GM18868 (cell line): ENCODE measurements around the gene SLC45A1.

Experiments
- ATAC-seq: cut with Tn5 transposase; IDR thresholded peaks from one replicate; pipeline ENCODE4 v1.9.1; 2021; ENCODE audit warnings: mild to moderate bottlenecking, moderate library complexity; ENCODE audit not compliant: unreplicated experiment

SLC45A1 gene

GRCh38 chr1:8382608-8383505, 64.9 kb downstream of the SLC45A1 start:
- ATAC-seq = no peak

GRCh38 chr1:8384088-8384487, 66.2 kb downstream of the SLC45A1 start:
- ATAC-seq = no peak

GRCh38 chr1:8384577-8384976, 66.7 kb downstream of the SLC45A1 start:
- no peak for ATAC-seq

DNA sequence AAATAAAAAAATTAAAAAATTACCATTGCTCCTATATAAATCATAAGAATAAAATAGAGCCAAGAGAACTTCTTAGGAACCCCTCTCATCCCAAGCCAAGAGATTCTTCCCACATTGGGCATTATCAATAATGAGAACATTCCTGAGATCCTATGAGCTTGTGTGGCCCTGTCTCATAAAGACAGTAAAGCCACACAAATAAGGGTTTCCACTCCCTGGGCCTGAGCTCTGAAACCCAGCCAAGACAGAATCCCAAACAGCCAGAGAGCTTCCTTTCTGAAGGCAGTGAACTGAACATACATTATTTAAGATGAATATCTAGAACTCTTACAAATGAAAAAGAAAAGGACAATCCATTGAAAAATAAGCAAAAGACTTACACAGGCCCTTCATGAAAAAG, 68.3 kb downstream of the SLC45A1 start:
- no peak for ATAC-seq

DNA sequence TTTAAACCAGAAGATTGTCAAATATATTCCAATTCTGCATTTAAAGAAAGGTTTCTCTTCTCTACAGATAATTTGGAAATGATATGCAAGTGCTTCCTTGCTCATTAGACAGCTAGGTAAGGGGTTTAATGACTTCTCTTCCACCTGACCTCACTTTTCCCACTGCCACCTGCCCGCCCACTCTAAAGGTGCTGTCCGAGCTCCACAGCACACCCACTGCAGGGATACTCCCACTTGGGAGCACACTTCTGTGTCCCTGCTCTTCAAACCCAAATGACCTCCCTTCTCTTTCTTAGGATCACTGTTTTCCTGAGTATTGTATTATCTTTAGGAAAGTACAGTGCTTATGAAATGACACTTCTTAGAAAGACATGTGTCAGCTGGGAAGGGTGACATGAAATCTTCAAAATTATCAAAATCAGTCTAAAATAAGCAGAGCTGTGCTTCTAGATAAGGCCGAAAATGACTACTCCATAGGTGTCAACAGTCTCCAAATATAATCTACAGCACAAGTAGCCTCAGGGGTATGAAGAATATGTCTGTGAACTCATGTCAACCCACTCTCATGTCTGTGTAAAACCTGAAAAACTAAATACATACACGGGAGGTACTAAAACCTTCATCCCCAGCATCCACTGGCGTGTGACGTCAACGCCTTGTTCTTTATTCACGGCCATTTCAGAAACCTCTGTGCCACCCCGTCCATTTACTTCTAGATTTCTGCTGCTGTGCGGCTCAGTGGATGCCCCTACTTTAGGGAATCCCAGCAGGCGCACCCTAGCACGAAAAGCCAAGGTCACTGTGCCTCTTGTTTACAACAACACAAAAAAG, 71.0 kb downstream of the SLC45A1 start:
- no peak for ATAC-seq

GRCh38 chr1:8389958-8390535, 72.1 kb downstream of the SLC45A1 start:
- no peak for ATAC-seq

GRCh38 chr1:8390707-8391106, 72.8 kb downstream of the SLC45A1 start:
- no peak for ATAC-seq

- ATAC-seq = no peak
These were observed 74.6 kb downstream of the SLC45A1 start for GRCh38 chr1:8392522-8392921.
